Kidney capillary endothelial cell (primary cell): ENCODE results near the gene APCDD1L.
"Not testable (repeated sequence)": the region's sequence is repeated elsewhere in the genome, so short reads cannot be mapped to it uniquely, and the experiment has no call there.

Source experiments
- DNase-seq: peaks from one replicate; pipeline ENCODE4 v3.0.0-alpha.2; 2018; ENCODE audit warnings: low spot score

Gene APCDD1L

GRCh38 chr20:58440021-58440767 lies 75.0 kb downstream of the APCDD1L start:
- DNase-seq, result peak; percentile 38

- no peak for DNase-seq
These were observed 76.0 kb downstream of the APCDD1L start for GRCh38 chr20:58438970-58439808.

GRCh38 chr20:58436868-58437645 lies 78.1 kb downstream of the APCDD1L start:
- DNase-seq, result no peak

GRCh38 chr20:58435237-58435636 lies 80.0 kb downstream of the APCDD1L start:
- DNase-seq, result no peak

GRCh38 chr20:58434326-58434725 lies 80.9 kb downstream of the APCDD1L start:
- no peak for DNase-seq

GRCh38 chr20:58433759-58434158 lies 81.4 kb downstream of the APCDD1L start:
- peak; percentile 45 for DNase-seq

- DNase-seq, result no peak
These were observed 82.1 kb downstream of the APCDD1L start for GRCh38 chr20:58433029-58433647.

- no peak for DNase-seq
These were observed 82.8 kb downstream of the APCDD1L start for GRCh38 chr20:58432186-58432954.

- DNase-seq, result no peak
These were observed 84.1 kb downstream of the APCDD1L start for GRCh38 chr20:58431134-58431533.

GRCh38 chr20:58429303-58429702 lies 85.9 kb downstream of the APCDD1L start:
- DNase-seq, result no peak

GRCh38 chr20:58428364-58428763 lies 86.8 kb downstream of the APCDD1L start:
- DNase-seq, result no peak

GRCh38 chr20:58427571-58427970 lies 87.6 kb downstream of the APCDD1L start:
- DNase-seq, result not testable (repeated sequence)

- DNase-seq, result no peak
These were observed 90.8 kb downstream of the APCDD1L start for GRCh38 chr20:58424218-58424969.

- DNase-seq, result no peak
These were observed 93.7 kb downstream of the APCDD1L start for GRCh38 chr20:58421497-58421850.

GRCh38 chr20:58420798-58421496 lies 94.3 kb downstream of the APCDD1L start:
- DNase-seq, result peak; percentile 33

- DNase-seq, result no peak
These were observed 96.0 kb downstream of the APCDD1L start for GRCh38 chr20:58418949-58419748.

- DNase-seq, result no peak
These were observed 97.8 kb downstream of the APCDD1L start for GRCh38 chr20:58417438-58417837.

GRCh38 chr20:58416835-58417234 lies 98.4 kb downstream of the APCDD1L start:
- DNase-seq, result no peak

GRCh38 chr20:58416057-58416456 lies 99.1 kb downstream of the APCDD1L start:
- no peak for DNase-seq
